OCI-M1 (cell line): ENCODE results near the gene EDRF1.
"Not testable (repeated sequence)": the region's sequence is repeated elsewhere in the genome, so short reads cannot be mapped to it uniquely, and the experiment has no call there.

Source experiments
- DNase-seq: peaks from one replicate; lab custom pipeline; 2025; lab: John Stamatoyannopoulos, UW

EDRF1 gene

GRCh38 chr10:125709553-125710474, 9.7 kb upstream of the EDRF1 start:
- no peak for DNase-seq

- DNase-seq: peak; percentile 67
Measured at GRCh38 chr10:125711110-125711750, 8.3 kb upstream of the EDRF1 start.

GRCh38 chr10:125714728-125715127, 4.8 kb upstream of the EDRF1 start:
- not testable (repeated sequence) for DNase-seq

GRCh38 chr10:125720002-125720382, 483 bp downstream of the EDRF1 start:
- DNase-seq: peak; percentile 57

- DNase-seq: no peak
Measured at GRCh38 chr10:125721035-125721434, 1.5 kb downstream of the EDRF1 start.

GRCh38 chr10:125722811-125723210, 3.3 kb downstream of the EDRF1 start:
- no peak for DNase-seq

- no peak for DNase-seq
Measured at GRCh38 chr10:125726914-125727313, 7.4 kb downstream of the EDRF1 start.

GRCh38 chr10:125727436-125727835, 7.9 kb downstream of the EDRF1 start:
- DNase-seq: no peak

- DNase-seq: no peak
Measured at GRCh38 chr10:125734148-125734547, 14.6 kb downstream of the EDRF1 start.

- no peak for DNase-seq
Measured at GRCh38 chr10:125734823-125735222, 15.3 kb downstream of the EDRF1 start.

GRCh38 chr10:125738206-125738605, 18.7 kb downstream of the EDRF1 start:
- no peak for DNase-seq

GRCh38 chr10:125739994-125740679, 20.6 kb downstream of the EDRF1 start:
- no peak for DNase-seq

- DNase-seq: peak; percentile 21
Measured at GRCh38 chr10:125742465-125742864, 23.0 kb downstream of the EDRF1 start.

- DNase-seq: no peak
Measured at GRCh38 chr10:125744909-125745308, 25.4 kb downstream of the EDRF1 start.

- no peak for DNase-seq
Measured at GRCh38 chr10:125747417-125747816, 27.9 kb downstream of the EDRF1 start.

GRCh38 chr10:125756196-125756595, 36.7 kb downstream of the EDRF1 start:
- DNase-seq: no peak

- DNase-seq: no peak
Measured at GRCh38 chr10:125756853-125757487, 37.5 kb downstream of the EDRF1 start.

- DNase-seq: no peak
Measured at GRCh38 chr10:125757742-125758141, 38.2 kb downstream of the EDRF1 start.

GRCh38 chr10:125761961-125762360, 42.5 kb downstream of the EDRF1 start:
- no peak for DNase-seq

- no peak for DNase-seq
Measured at GRCh38 chr10:125762692-125763648, 43.5 kb downstream of the EDRF1 start.

- no peak for DNase-seq
Measured at GRCh38 chr10:125765835-125766234, 46.3 kb downstream of the EDRF1 start.
